A673 (cell line): Measurements from ENCODE around the gene TPRKB. TPM values are rescaled to one million over a fixed set of nuclear protein-coding genes. Genes with fewer than 3 reads are reported as not detected.
"Not testable (repeated sequence)": the region's sequence is repeated elsewhere in the genome, so short reads cannot be mapped to it uniquely, and the experiment has no call there.

Experiments used
- BruUV-seq: library from RNA; stranded (reverse); fragments of 400-500 nt; replicated peaks from 2 replicates; lab custom pipeline; 2021; lab: Mats Ljungman, UMichigan
- CTCF ChIA-PET: fragments of 300-600 bp; sonication (Branson Sonifier 250); formaldehyde crosslinking; loops from one replicate; lab custom pipeline; 2022; ENCODE audit warnings: antibody characterized with exemption; lab: Charles Lee
- POLR2A ChIA-PET: fragments of 300-600 bp; sonication (Branson Sonifier 250); formaldehyde crosslinking; loops from one replicate; lab custom pipeline; 2022; ENCODE audit warnings: antibody characterized with exemption; ENCODE audit not compliant: low non-redundant PET; lab: Charles Lee
- DNase-seq: peaks from one replicate; pipeline ENCODE4 v3.0.0-alpha.2; 2015; ENCODE audit warnings: low spot score
- H3K27ac ChIP-seq: fragments of 200-600 bp; sonication (generic); 2 replicates; pipeline ENCODE4 v1.5.1; 2016; ENCODE audit warnings: mixed run types, low read depth, mild to moderate bottlenecking, mixed read lengths, antibody characterized with exemption, low read length; ENCODE audit not compliant: poor library complexity, severe bottlenecking
- H3K27me3 ChIP-seq: fragments of 200-600 bp; sonication (generic); replicated peaks from 2 replicates; pipeline ENCODE4 v1.6.1; 2017; ENCODE audit warnings: mixed run types, low read depth, mild to moderate bottlenecking, mixed read lengths, antibody characterized with exemption, low read length; ENCODE audit not compliant: insufficient read depth, poor library complexity
- H3K36me3 ChIP-seq: fragments of 200-600 bp; sonication (generic); 2 replicates; pipeline ENCODE4 v1.6.1; 2016; ENCODE audit warnings: mixed run types, mild to moderate bottlenecking, mixed read lengths, antibody characterized with exemption, low read length; ENCODE audit not compliant: insufficient read depth, poor library complexity, severe bottlenecking
- H3K4me1 ChIP-seq: fragments of 200-600 bp; sonication (generic); 2 replicates; pipeline ENCODE4 v1.6.1; 2017; ENCODE audit warnings: mixed run types, mild to moderate bottlenecking, mixed read lengths, antibody characterized with exemption, low read length; ENCODE audit not compliant: insufficient read depth, poor library complexity, severe bottlenecking
- H3K4me3 ChIP-seq: fragments of 200-600 bp; sonication (generic); 2 replicates; pipeline ENCODE4 v1.5.1; 2016; ENCODE audit warnings: low read depth, mixed run types, mild to moderate bottlenecking, mixed read lengths, low read length; ENCODE audit not compliant: poor library complexity, severe bottlenecking
- H3K9me3 ChIP-seq: fragments of 200-600 bp; sonication (generic); 2 replicates; pipeline ENCODE4 v1.6.1; 2016; ENCODE audit warnings: mixed run types, low read depth, mild to moderate bottlenecking, mixed read lengths, antibody characterized with exemption, low read length; ENCODE audit not compliant: poor library complexity, severe bottlenecking
- EZH2 ChIP-seq: fragments of 200-600 bp; sonication (generic); IDR thresholded peaks from 2 replicates; pipeline ENCODE4 v1.6.1; 2017; ENCODE audit warnings: borderline replicate concordance, low read depth, mild to moderate bottlenecking, mixed read lengths, antibody characterized with exemption, low read length; ENCODE audit not compliant: poor library complexity, severe bottlenecking
- intact Hi-C: fragments of 100-400 bp; cut with micrococcal nuclease; formaldehyde crosslinking; loops from one replicate; pipeline ENCODE4 v1.10.0; 2022; ENCODE audit not compliant: unreplicated experiment
- total RNA-seq: library from RNA; stranded (reverse); gene quantifications from 2 replicates; pipeline ENCODE4 v1.2.3, GENCODE V29; 2021
- TF ChIP-seq, protein P1 (sequence below): fragments of 300-800, 200-600 bp; sonication (generic); conservative IDR thresholded peaks from 2 replicates; pipeline ENCODE4 v1.5.1; 2017; ENCODE audit warnings: low read depth, mild to moderate bottlenecking, antibody characterized with exemption, low read length, moderate library complexity, mixed read lengths

TPRKB gene
- total RNA-seq, 1 experiment from 2014 or later = 57.3 TPM

DNA sequence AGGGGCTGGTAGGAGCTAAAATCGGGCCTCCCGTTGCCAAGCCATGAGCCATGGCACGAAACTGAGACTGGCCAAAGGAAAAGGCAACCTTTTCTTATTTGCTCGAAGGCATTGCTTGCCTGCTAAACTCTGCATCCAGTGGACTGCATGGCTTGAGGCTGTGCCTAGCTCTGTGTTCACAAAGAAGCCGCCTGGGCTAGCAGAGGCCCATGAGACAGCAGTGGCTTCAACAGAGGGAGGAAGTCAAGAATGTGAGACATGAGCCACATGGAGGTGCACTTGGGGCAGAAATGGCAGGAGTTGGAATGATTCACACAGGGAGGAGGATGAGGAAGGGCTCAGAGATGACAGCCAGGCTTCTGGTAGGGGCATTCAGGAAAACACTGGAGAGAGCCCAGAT lies 33.5 kb downstream of the TPRKB start:
- Histone ChIP-seq H3K9me3 (no peaks in the 10 kb centered on the region), H3K4me3 (no peak overlapping the region), H3K36me3 (no peaks in the 10 kb centered on the region), H3K27ac (no peak overlapping the region), H3K4me1 (no peaks in the 10 kb centered on the region), H3K27me3 (no peaks in the 10 kb centered on the region)
- CTCF ChIA-PET = no interaction called here
- POLR2A ChIA-PET = no interaction called here
- intact Hi-C loops = no loop called here
- TF ChIP-seq, protein P1, sequence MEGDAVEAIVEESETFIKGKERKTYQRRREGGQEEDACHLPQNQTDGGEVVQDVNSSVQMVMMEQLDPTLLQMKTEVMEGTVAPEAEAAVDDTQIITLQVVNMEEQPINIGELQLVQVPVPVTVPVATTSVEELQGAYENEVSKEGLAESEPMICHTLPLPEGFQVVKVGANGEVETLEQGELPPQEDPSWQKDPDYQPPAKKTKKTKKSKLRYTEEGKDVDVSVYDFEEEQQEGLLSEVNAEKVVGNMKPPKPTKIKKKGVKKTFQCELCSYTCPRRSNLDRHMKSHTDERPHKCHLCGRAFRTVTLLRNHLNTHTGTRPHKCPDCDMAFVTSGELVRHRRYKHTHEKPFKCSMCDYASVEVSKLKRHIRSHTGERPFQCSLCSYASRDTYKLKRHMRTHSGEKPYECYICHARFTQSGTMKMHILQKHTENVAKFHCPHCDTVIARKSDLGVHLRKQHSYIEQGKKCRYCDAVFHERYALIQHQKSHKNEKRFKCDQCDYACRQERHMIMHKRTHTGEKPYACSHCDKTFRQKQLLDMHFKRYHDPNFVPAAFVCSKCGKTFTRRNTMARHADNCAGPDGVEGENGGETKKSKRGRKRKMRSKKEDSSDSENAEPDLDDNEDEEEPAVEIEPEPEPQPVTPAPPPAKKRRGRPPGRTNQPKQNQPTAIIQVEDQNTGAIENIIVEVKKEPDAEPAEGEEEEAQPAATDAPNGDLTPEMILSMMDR = no peak
- no peak for TF ChIP-seq EZH2
- DNase-seq = no peak
- BruUV-seq = no TSS peak

DNA sequence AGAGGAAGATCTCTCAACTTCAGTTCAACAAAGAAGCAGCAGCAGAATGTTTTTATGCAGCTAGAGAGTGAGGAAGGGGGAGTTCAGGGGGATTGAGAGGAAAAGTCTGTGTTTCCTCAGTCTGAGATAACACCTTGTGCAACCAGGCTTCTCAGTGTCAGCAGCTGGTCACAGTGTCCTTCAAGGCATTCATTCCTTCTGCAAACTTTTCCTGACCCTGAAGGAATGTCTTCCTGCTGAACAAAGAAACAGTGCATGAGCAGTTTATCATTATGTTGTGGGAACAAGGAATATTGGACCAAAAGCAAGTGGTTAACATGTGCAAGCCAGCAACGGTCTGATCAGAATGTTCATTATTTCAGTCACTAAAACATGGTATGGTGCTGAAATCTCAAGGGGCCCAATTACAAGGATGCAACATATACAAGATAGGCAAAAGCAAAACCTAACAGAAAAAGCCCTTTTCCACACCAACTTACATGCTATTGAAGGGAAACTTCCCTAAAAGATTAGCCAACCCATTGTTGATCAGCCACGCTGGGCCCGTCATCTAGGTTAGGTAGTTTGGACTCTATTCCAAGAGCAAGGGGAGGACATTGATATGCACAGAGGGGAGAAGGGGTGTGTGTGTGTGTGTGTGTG lies 34.2 kb downstream of the TPRKB start:
- H3K27ac ChIP-seq, H3K4me3 ChIP-seq, DNase-seq, H3K27me3 ChIP-seq, BruUV-seq, intact Hi-C loops, H3K4me1 ChIP-seq, H3K36me3 ChIP-seq, CTCF ChIA-PET, POLR2A ChIA-PET, H3K9me3 ChIP-seq: not testable (repeated sequence)

DNA sequence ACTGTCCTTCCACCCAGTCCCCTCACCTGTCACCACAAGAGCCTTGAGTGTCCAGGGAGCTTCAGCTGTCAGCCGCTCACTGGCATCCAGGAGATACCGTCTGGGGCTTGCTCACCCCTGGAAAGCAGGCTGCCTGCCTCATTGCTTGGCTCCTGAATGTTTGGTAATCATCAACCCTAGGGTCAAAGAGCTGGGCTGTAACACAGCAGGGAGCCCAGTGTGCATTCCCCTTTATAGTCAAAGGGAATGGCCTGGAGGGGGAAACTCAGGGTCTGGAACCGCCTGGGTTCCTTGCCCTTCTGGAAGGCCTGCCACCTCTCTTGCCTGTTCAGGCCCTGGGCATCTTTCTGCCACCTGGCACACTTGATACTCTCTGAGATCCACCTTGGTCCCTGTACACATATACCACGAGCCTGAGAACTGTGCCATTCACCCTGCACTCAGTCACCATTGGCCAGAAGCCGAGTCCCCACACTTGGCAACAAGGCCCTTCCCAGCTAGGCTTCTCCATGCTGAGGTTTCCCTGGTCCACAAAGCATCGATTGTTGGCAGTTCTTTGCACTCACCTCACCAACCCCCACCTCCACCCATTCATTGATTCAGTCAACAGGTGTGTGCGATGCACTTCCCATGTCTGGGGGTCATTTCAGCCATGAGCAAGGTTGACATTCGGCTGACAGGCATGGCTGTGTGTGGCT lies 35.0 kb downstream of the TPRKB start:
- TF ChIP-seq, protein P1 = no peak
- no peak for TF ChIP-seq EZH2
- BruUV-seq = no TSS peak
- H3K4me1 ChIP-seq = no peaks in the 10 kb centered on the region
- H3K27ac ChIP-seq = no peak overlapping the region
- POLR2A ChIA-PET = no interaction called here
- intact Hi-C loops = no loop called here
- no peaks in the 10 kb centered on the region for H3K27me3 ChIP-seq
- DNase-seq = no peak
- no peaks in the 10 kb centered on the region for H3K36me3 ChIP-seq
- H3K9me3 ChIP-seq = no peaks in the 10 kb centered on the region
- no peak overlapping the region for H3K4me3 ChIP-seq
- CTCF ChIA-PET = no interaction called here

DNA sequence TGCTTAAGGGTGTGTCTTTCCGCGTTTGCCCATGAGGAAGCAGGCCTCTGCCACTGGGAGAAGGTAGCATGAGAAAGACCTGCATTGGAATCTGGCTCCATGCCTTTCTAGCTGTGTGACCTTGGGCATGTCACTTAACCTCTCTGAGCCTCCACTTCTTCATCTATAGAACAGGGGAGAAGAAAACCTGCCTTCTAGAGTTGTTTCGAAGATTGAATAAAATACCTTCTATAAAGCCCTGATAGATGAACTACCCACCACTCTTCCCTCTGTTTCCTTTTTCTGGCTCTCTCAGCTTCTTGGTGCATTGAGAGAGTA lies 35.7 kb downstream of the TPRKB start:
- BruUV-seq = not testable (repeated sequence)

More for the DNA sequence above, 35.7 kb downstream of the TPRKB start:
- DNase-seq, H3K4me1 ChIP-seq, H3K4me3 ChIP-seq, POLR2A ChIA-PET, CTCF ChIA-PET, intact Hi-C loops, H3K36me3 ChIP-seq, H3K27me3 ChIP-seq, H3K9me3 ChIP-seq, H3K27ac ChIP-seq: not testable (repeated sequence)
